ENCODE data around the gene RAB31. TPM values are rescaled to one million over a fixed set of nuclear protein-coding genes. Genes with fewer than 3 reads are reported as not detected.

RAB31 gene
- total RNA-seq, 3 donors from 2014 or later: 12.8 to 58.5 (median 27.4) TPM

GRCh38 chr18:9911226-9911625, 203.1 kb downstream of the RAB31 start:
- intact Hi-C loops (cut with DNase I, micrococcal nuclease): loop anchor here in 1 of 2 donors (5.0 kb wide), 1 partner anchor 204 kb away; the partner anchor contains the start of gene RAB31
- H3K36me3 ChIP-seq (ENCODE audit: low read depth): no peaks in the 10 kb centered on the region
- H3K4me3 ChIP-seq: no peak overlapping the region
- peaks cover 8% of the 10 kb centered on the region for H3K4me1 ChIP-seq (ENCODE audit: low read depth)
- no peaks in the 10 kb centered on the region for H3K9me3 ChIP-seq
- ATAC-seq (no peak), DNase-seq (no peak)
- TF ChIP-seq, protein P1, sequence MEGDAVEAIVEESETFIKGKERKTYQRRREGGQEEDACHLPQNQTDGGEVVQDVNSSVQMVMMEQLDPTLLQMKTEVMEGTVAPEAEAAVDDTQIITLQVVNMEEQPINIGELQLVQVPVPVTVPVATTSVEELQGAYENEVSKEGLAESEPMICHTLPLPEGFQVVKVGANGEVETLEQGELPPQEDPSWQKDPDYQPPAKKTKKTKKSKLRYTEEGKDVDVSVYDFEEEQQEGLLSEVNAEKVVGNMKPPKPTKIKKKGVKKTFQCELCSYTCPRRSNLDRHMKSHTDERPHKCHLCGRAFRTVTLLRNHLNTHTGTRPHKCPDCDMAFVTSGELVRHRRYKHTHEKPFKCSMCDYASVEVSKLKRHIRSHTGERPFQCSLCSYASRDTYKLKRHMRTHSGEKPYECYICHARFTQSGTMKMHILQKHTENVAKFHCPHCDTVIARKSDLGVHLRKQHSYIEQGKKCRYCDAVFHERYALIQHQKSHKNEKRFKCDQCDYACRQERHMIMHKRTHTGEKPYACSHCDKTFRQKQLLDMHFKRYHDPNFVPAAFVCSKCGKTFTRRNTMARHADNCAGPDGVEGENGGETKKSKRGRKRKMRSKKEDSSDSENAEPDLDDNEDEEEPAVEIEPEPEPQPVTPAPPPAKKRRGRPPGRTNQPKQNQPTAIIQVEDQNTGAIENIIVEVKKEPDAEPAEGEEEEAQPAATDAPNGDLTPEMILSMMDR (IDR thresholded peaks at IDR 0.05): no peak

Other genes starting within 250 kb of the RAB31 start
- gene RALBP1, start 232.8 kb upstream of the RAB31 start, total RNA-seq: 10 to 100 TPM; 51.1 to 80.3 (median 51.1) TPM
- 100 to 1,000 TPM in 1 of 3 donors, 10 to 100 TPM in 2; 79.6 to 109 (median 81.3) TPM for gene PPP4R1, start 93.7 kb upstream of the RAB31 start, total RNA-seq
- gene TXNDC2, start 177.7 kb downstream of the RAB31 start, total RNA-seq: under 1 TPM in 1 of 3 donors, not detected in 2; 0.28 TPM
- 100 to 1,000 TPM; 240 to 333 (median 273) TPM for gene VAPA, start 205.7 kb downstream of the RAB31 start, total RNA-seq

Measured in mucosa of descending colon (tissue), 3 donors.